PFSK-1 (cell line): ENCODE data around the gene NGRN.
A peak's percentile ranks its signal among the peaks of the same experiment; 100 is the strongest.

Experiments used
- FOXP2 ChIP-seq: optimal IDR thresholded peaks from 2 replicates; pipeline ENCODE3; 2011; ENCODE audit warnings: borderline replicate concordance, control low read depth, inconsistent platforms; ENCODE audit not compliant: insufficient read depth; ENCODE audit errors: extremely low read length, extremely low read depth
- POLR2AphosphoS5 ChIP-seq: IDR thresholded peaks from 2 replicates; pipeline ENCODE4 v1.6.1; 2012; ENCODE audit warnings: low read depth, mild to moderate bottlenecking, control low read depth, low read length, moderate library complexity
- REST ChIP-seq, 2 experiments: IDR thresholded peaks; 2 replicates each; pipeline versions ENCODE4 v1.6.1 to v1.8.0; 2011 to 2012; ENCODE audit warnings: low read depth in 2 of 2, low read length in 2 of 2, control low read depth in 1 of 2, inconsistent platforms in 1 of 2, mild to moderate bottlenecking in 1 of 2, moderate library complexity in 1 of 2; ENCODE audit not compliant: insufficient read depth in 1 of 2
- SIN3A ChIP-seq: IDR thresholded peaks from 2 replicates; pipeline ENCODE4 v1.6.1; 2012; ENCODE audit warnings: mild to moderate bottlenecking, low read length, moderate library complexity, borderline replicate concordance; ENCODE audit not compliant: insufficient read depth
- TAF1 ChIP-seq: IDR thresholded peaks from 2 replicates; pipeline ENCODE4 v1.6.1; 2012; ENCODE audit warnings: low read length, control low read depth, borderline replicate concordance; ENCODE audit not compliant: insufficient read depth

NGRN gene

GRCh38 chr15:90309020-90309419, 43.5 kb downstream of the NGRN start:
- no peak for TF ChIP-seq POLR2AphosphoS5
- TF ChIP-seq SIN3A = no peak
- no peak for TF ChIP-seq REST (IDR thresholded peaks at IDR 0.05; ENCODE audit: insufficient read depth in 1 of 2, low read depth in 2 of 2, low read length in 2 of 2)
- no peak for TF ChIP-seq TAF1
- no peak for TF ChIP-seq FOXP2

GRCh38 chr15:90315278-90315982, 50.0 kb downstream of the NGRN start:
- TF ChIP-seq SIN3A (no peak), POLR2AphosphoS5 (no peak), FOXP2 (no peak), TAF1 (no peak), REST (IDR thresholded peaks at IDR 0.05; ENCODE audit: insufficient read depth in 1 of 2, low read depth in 2 of 2, low read length in 2 of 2) (no peak)

GRCh38 chr15:90316139-90316538, 50.7 kb downstream of the NGRN start:
- TF ChIP-seq POLR2AphosphoS5 (no peak), TAF1 (no peak), SIN3A (no peak)

GRCh38 chr15:90318591-90318990, 53.1 kb downstream of the NGRN start:
- TF ChIP-seq REST (IDR thresholded peaks at IDR 0.05; ENCODE audit: insufficient read depth in 1 of 2, low read depth in 2 of 2, low read length in 2 of 2) (no peak), TAF1 (no peak), FOXP2 (no peak), POLR2AphosphoS5 (no peak), SIN3A (no peak)

- TF ChIP-seq TAF1 (no peak), FOXP2 (peak; percentile 88), SIN3A (no peak), POLR2AphosphoS5 (no peak), REST (IDR thresholded peaks at IDR 0.05; ENCODE audit: insufficient read depth in 1 of 2, low read depth in 2 of 2, low read length in 2 of 2) (0 out of 4 replicates have a peak, but pooled peaks of 1 of the 2 experiments have one; percentile 43)
These were observed 54.8 kb downstream of the NGRN start for GRCh38 chr15:90320062-90320884.
